HL-60/S4 (cell line): ENCODE data around the gene ZMIZ1.

Experiments used
- in situ Hi-C: fragments of 300-500 bp; cut with MboI; formaldehyde crosslinking; loops from 2 replicates; pipeline ENCODE4 v1.14.3; 2022; ENCODE audit warnings: low sequenced_read_pairs

ZMIZ1 gene

DNA sequence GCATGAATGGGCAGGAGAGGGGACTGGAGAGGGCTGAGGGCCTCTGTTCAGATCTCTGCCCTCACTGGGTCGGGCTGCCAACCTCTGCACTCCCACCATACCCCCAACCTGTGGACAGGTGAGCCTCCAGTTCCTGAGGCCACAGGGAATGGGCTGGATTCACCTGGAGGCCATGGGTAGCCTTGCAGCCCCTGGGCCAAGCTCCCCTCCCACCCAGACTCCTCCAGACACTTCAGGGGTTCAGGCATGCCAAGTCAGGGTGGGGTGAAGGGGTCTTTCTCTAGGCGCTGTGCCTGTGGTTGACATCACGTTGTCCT, 80.5 kb downstream of the ZMIZ1 start:
- in situ Hi-C loops, result no loop called here

DNA sequence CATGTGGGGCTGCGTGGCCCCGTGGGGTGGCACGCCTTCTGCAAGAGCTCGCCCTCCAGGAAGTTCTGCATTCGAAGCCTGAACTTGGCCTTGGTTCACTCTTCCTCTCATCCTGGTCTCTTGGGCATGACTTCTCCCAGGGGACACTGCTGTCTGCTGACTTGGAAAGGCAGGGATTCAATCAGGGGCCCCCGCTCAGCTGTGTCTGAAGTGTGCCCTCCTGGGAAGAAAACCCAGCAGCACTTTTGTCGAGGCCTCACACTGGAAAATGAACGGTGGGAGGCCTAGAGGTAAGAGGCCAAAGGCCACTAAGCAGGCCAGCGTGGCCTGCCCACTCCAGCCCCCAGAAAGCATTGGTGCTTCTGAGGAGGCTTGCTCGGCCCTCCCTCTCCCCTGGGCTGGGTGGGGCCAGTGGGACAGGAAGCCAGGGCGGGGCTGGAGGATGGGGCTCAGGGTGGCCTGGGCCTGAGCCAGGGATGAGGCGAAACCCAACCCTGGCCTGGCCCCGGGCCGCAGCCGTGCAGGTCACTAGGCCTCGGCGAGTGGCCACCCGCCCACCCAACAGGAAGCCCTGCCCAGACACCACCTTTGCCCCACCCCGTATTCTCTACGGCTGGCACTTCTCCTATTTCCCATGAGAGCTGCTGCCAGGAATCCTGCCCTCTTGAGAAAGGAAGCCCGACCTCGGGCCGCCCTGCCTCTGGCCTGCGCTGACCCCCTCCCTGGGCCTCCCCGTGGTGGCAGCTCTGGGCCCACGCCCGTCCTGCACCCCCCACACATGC, 81.1 kb downstream of the ZMIZ1 start:
- in situ Hi-C loops, result no loop called here

- in situ Hi-C loops, result no loop called here
These were observed 81.6 kb downstream of the ZMIZ1 start for GRCh38 chr10:79150444-79150754.

- in situ Hi-C loops, result no loop called here
These were observed 83.7 kb downstream of the ZMIZ1 start for GRCh38 chr10:79152423-79152817.

GRCh38 chr10:79153745-79154144, 85.0 kb downstream of the ZMIZ1 start:
- in situ Hi-C loops, result no loop called here

- in situ Hi-C loops, result no loop called here
These were observed 86.7 kb downstream of the ZMIZ1 start for GRCh38 chr10:79155301-79156081.

GRCh38 chr10:79156334-79157274, 87.8 kb downstream of the ZMIZ1 start:
- in situ Hi-C loops, result no loop called here

DNA sequence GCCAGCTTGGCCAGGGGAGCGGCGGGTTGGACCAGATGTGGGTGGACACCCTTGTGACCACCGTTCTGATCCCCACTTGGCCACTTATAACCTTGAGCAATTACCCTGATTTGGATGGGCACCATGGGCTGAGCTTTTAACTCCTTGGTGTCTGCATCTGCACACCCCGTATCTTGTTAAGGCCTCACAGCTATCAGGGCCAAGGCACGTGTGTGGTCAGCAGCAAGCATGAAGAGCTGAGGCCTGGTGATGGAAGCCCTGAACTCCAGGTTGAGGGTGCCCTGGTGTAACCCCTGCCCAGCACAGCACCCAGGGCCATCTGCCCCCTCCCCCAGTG, 89.2 kb downstream of the ZMIZ1 start:
- in situ Hi-C loops, result no loop called here

- in situ Hi-C loops, result no loop called here
These were observed 89.8 kb downstream of the ZMIZ1 start for GRCh38 chr10:79158402-79159097.

- in situ Hi-C loops, result no loop called here
These were observed 90.4 kb downstream of the ZMIZ1 start for GRCh38 chr10:79159141-79159651.

GRCh38 chr10:79159785-79160184, 91.0 kb downstream of the ZMIZ1 start:
- in situ Hi-C loops, result no loop called here

- in situ Hi-C loops, result no loop called here
These were observed 91.4 kb downstream of the ZMIZ1 start for GRCh38 chr10:79160191-79160590.

- in situ Hi-C loops, result no loop called here
These were observed 92.8 kb downstream of the ZMIZ1 start for GRCh38 chr10:79161557-79161956.

DNA sequence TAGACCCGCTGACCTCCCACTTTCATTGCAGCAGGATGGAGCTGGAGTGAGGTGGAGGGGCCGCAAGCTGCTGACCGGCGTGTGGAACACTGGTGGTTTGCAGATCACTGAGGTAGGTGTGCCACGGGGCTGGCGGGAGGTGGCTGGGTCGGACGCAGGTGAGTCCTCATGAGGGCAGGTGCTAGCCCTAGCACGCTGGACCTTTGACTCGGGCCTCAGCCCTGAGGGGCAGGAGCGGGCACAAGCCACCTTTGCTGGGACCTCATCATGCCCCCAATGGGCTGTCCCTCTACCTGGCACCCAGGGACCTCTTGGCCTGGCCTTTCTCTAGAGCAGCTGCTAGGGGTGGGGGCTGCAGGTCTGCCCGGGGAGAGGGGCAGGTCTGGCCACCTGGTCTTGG, 93.3 kb downstream of the ZMIZ1 start:
- in situ Hi-C loops, result no loop called here

- in situ Hi-C loops, result no loop called here
These were observed 94.3 kb downstream of the ZMIZ1 start for GRCh38 chr10:79162861-79163665.

GRCh38 chr10:79163666-79163975, 94.9 kb downstream of the ZMIZ1 start:
- in situ Hi-C loops, result no loop called here

DNA sequence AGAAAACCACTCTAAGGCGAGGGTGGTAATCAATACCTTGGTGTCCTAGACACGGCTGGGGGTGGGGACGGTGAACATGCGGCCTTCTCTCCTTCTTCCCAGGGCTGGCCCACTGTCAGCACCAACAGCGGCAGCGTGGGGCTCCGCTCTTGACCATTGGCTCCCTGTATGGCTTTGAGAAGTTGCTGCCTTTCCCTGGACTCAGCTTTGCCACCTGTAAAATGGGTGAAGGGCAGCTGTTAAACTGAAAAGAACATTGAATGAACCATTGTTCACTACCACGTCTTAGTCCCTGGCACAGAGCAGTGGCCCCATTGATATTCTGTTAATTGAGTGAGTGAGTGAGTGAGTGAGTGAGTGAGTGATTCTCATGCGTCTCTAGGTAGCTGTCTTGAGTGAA, 95.3 kb downstream of the ZMIZ1 start:
- in situ Hi-C loops, result no loop called here

DNA sequence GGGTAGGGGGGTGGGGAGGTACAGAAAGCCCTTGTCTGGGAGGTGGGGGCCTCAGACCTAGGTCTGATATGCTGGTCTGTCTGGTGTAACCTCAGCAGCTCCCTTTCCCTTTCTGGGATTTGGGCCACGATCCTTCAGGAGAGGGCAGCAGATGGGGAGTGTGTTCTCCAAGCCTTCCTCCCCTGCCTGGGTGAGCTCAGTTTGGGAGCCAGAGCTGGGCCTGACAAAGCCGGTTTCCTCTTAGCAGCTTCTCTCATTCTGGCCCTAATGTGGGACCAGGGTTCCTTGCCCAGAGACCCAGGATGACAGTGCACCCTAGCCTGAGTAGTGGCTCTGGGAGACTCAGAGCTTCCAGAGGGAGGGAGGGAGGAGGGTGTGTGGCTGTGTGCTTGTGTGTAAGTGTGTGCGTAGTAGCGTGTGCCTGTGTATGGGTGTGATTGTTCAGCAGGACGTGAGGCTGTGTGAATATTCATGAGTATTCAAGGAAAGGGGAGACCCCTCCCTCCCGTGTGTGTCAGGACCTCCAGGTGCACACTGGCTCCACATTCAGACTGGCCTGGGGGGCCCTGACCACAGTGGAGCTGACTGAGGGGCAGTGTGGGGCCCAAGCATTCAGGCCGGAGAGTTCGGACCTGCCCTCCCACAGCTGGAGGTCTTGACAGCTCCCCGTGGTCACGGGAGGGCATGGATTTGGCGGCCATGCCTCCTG, 96.5 kb downstream of the ZMIZ1 start:
- in situ Hi-C loops, result no loop called here

- in situ Hi-C loops, result no loop called here
These were observed 97.6 kb downstream of the ZMIZ1 start for GRCh38 chr10:79166312-79166721.

DNA sequence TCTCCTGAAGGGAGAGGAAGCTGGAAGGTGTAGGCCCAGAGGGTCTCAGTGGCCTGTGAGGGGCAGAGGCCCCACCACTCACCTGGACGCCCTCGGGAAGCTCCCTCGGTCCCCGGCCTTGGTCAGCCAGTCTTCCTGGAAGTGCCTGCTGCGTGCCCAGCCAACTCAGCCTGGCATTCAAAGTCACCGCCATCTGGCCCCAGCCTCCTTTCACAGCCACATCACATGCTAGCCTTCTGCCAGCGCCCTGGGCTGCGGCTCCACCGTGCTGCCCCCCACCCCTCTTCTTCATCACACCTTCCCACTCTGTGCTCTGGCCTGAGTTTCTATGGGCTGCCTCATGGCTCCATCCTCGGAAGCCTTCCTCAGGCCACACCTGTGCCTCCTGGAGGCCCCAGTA, 98.0 kb downstream of the ZMIZ1 start:
- in situ Hi-C loops, result no loop called here
